NB4 (cell line): ENCODE data around the gene S100PBP.

Source experiments
- CTCF ChIP-seq: IDR thresholded peaks from one replicate; pipeline ENCODE4 v1.5.1; 2012; ENCODE audit warnings: low read depth, low read length
- MAX ChIP-seq: IDR thresholded peaks from 2 replicates; pipeline ENCODE4 v1.6.1; 2011; ENCODE audit warnings: low read depth, low read length
- POLR2A ChIP-seq: IDR thresholded peaks from 2 replicates; pipeline ENCODE4 v1.6.1; 2011; ENCODE audit warnings: mild to moderate bottlenecking; ENCODE audit not compliant: insufficient read length; ENCODE audit errors: extremely low read depth

- TF ChIP-seq MAX (no peak), CTCF (no peak), POLR2A (no peak)
These were observed 10.9 kb downstream of the S100PBP start for GRCh38 chr1:32828341-32828740.
